AG04449 (cell line): ENCODE measurements around the gene BDKRB1.

Experiments used
- CTCF ChIA-PET: fragments of 350-600 bp; formaldehyde crosslinking; extraction: SDS; loops from one replicate; lab custom pipeline; 2021; ENCODE audit warnings: antibody characterized with exemption; lab: Yijun Ruan, JAX
- POLR2A ChIA-PET: fragments of 400-600, 350-600 bp; formaldehyde crosslinking; extraction: SDS; loops from one replicate; lab custom pipeline; 2020; ENCODE audit warnings: antibody characterized with exemption, inconsistent platforms; lab: Yijun Ruan, JAX
- DNase-seq: peaks from one replicate; pipeline ENCODE4 v3.0.0-alpha.2; 2010; ENCODE audit warnings: low read depth, low spot score
- H3K4me3 ChIP-seq: 2 replicates; pipeline ENCODE4 v1.5.1; 2011; ENCODE audit warnings: low read depth, mild to moderate bottlenecking, control low read depth, low read length
- TF ChIP-seq, protein P1 (sequence below): IDR thresholded peaks from one replicate; pipeline ENCODE4 v1.5.1; 2011; ENCODE audit warnings: mild to moderate bottlenecking, moderate library complexity, low read length, control low read depth, inconsistent platforms; ENCODE audit not compliant: insufficient read depth; ENCODE audit errors: missing control alignments

BDKRB1 gene

DNA sequence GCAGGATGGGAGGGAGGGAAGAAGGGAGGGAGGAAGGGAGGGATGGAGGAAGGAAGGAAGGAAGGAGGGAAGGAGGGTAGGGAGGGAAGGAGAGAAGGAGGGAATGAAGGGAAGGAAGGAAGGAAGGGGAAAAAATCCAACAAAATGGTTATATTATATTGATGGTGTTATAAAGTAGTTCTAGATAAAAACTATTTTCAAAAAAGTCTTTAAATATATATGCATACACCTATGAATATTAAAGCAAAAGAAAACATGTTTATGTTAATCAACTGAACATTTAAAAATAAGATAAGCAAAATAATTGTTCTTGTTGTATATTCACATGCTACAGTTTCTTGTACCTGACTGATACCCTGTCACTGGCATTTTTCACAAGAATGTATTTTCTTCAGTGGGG, 1.9 kb downstream of the BDKRB1 start:
- no peak for DNase-seq
- POLR2A ChIA-PET, result no interaction called here
- CTCF ChIA-PET, result interaction anchor here (0.9 to 9.9 kb wide), 5 partner anchors 8 to 159 kb away, joined by 4 to 111 read pairs (median 36); no protein-coding TSS in a partner anchor
- TF ChIP-seq, protein P1, sequence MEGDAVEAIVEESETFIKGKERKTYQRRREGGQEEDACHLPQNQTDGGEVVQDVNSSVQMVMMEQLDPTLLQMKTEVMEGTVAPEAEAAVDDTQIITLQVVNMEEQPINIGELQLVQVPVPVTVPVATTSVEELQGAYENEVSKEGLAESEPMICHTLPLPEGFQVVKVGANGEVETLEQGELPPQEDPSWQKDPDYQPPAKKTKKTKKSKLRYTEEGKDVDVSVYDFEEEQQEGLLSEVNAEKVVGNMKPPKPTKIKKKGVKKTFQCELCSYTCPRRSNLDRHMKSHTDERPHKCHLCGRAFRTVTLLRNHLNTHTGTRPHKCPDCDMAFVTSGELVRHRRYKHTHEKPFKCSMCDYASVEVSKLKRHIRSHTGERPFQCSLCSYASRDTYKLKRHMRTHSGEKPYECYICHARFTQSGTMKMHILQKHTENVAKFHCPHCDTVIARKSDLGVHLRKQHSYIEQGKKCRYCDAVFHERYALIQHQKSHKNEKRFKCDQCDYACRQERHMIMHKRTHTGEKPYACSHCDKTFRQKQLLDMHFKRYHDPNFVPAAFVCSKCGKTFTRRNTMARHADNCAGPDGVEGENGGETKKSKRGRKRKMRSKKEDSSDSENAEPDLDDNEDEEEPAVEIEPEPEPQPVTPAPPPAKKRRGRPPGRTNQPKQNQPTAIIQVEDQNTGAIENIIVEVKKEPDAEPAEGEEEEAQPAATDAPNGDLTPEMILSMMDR, result no peak
- H3K4me3 ChIP-seq, result peak overlapping the region; percentile 56

DNA sequence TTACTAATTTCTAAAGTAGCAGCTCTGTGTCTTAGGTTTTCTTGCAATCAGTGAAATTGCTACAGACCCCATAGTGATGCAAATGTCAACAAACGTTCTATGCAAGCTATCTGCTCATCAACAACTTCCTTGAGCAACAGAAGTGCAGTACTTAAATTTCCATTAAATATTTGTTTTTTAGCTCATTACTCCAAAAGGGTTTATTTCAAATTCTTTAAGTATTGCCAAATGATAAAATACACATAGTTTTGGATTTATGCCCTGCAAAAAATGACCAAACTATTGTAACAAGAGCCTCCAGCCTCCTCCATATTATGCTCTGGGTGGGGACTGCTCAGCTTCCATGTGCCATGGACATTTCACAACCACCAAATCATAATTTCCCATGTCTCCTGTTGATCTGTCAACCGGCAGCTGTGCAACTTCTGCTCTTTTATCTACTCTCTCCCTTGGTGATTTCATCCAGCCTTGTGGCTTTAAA, 4.4 kb downstream of the BDKRB1 start:
- ChIA-PET CTCF (interaction anchor here (1.1 to 9.1 kb wide), 5 partner anchors 9 to 260 kb away, joined by 3 to 111 read pairs (median 4); no protein-coding TSS in a partner anchor), POLR2A (no interaction called here)
- TF ChIP-seq, protein P1, result no peak
- no peak overlapping the region for H3K4me3 ChIP-seq
- no peak for DNase-seq

DNA sequence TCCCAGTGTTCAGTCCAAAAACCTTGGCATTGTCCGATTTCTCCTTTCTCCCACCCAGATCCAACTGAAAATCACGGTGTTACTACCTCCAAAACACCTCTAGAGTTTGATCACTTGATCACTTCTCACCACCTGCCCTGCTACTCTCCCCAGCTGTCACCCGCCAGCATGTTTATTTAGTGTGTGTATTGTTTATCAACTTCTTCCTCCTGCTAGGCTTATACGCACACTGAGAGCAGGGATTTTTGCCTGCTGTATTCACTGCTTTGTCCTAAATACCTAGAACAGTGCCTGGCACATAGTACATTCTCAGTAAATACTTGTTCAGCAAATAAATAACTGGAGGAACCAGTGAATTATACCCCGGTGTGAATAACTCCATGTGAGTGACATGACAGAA, 5.0 kb downstream of the BDKRB1 start:
- TF ChIP-seq, protein P1, result no peak
- DNase-seq, result no peak
- no peak overlapping the region for H3K4me3 ChIP-seq
- POLR2A ChIA-PET, result no interaction called here
- CTCF ChIA-PET, result interaction anchor here (0.9 to 9.1 kb wide), 5 partner anchors 8 to 158 kb away, joined by 3 to 111 read pairs (median 3); no protein-coding TSS in a partner anchor

DNA sequence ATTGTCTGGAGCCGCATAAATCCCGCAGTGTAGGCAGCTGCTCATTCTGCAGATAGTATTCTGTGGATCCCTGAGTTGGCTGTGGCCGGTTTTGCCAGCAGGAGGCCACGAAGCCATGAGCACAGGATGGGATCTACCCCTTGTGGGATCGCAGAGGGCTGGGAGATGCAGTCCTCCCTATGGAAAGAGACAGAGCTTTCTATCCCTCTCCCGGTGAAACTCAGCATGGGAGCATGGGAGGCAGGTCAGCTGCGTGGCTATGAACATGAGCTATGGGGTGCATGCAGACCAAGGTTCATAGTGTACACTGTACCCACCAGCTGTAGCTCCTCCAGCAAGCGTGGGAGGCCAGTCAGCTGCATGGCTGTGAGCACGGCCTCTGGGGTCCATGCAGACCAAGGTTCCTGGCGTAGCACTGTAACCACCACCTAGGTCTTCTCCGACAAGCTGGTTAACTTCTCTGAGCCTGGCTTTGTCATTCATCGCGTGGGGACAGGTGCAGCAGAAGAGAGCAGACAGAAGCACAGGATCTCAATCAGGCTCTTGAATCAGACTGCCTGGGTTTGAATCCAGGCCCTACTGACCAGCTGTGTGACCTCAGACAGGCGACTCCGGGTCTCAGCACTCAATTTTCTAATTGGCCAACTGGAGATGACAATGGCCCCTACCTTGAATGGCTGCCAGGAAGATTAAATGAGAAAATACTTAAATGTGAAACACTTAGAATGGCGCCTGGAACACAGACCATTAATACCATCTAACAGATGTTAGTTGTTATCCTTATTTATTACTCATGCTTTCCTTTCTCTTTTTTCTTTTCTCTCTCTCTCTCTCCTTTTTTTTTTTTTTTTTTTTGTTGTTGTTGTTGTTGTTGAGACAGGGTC, 6.0 kb downstream of the BDKRB1 start:
- TF ChIP-seq, protein P1, result peak; percentile 28
- ChIA-PET CTCF (interaction anchor here (0.9 to 9.1 kb wide), 7 partner anchors 9 to 268 kb away, joined by 3 to 111 read pairs (median 3); no protein-coding TSS in a partner anchor), POLR2A (no interaction called here)

DNA sequence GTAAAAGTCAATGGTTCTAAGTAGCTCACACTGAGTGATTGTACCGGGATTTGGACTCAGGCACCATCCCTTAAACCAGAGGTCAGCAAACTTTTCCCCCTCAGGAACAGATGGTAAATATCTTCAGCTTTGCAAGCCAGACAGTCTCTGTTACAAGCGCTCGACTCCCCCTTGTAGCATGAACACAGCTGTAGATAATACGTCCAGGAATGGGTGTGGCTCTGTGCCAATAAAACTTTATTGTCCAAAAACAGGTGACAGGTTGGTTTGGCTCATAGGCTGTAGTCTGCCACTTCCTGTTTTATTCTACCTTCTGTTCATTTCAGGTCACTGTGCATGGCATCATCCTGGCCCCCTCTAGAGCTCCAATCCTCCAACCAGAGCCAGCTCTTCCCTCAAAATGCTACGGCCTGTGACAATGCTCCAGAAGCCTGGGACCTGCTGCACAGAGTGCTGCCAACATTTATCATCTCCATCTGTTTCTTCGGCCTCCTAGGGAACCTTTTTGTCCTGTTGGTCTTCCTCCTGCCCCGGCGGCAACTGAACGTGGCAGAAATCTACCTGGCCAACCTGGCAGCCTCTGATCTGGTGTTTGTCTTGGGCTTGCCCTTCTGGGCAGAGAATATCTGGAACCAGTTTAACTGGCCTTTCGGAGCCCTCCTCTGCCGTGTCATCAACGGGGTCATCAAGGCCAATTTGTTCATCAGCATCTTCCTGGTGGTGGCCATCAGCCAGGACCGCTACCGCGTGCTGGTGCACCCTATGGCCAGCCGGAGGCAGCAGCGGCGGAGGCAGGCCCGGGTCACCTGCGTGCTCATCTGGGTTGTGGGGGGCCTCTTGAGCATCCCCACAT, 7.6 kb downstream of the BDKRB1 start:
- no peak overlapping the region for H3K4me3 ChIP-seq
- no peak for DNase-seq
- POLR2A ChIA-PET, result interaction anchor here (0.6 to 1.1 kb wide), 2 partner anchors 10 to 42 kb away, joined by 3 to 4 read pairs; no protein-coding TSS in a partner anchor
- TF ChIP-seq, protein P1, result no peak
- CTCF ChIA-PET, result interaction anchor here (1.0 to 9.1 kb wide), 3 partner anchors 10 to 160 kb away, joined by 3 to 111 read pairs (median 98); no protein-coding TSS in a partner anchor

More for the DNA sequence above, 6.0 kb downstream of the BDKRB1 start:
- no peak for DNase-seq
- no peak overlapping the region for H3K4me3 ChIP-seq
